ENCODE measurements around the gene PDE6B. TPM values are rescaled to one million over a fixed set of nuclear protein-coding genes. Genes with fewer than 3 reads are reported as not detected.

The PDE6B gene
- total RNA-seq, 1 donor from 2014 or later: 12.2 TPM

GRCh38 chr4:684623-685327, 59.4 kb downstream of the PDE6B start:
- peaks cover 3% of the 10 kb centered on the region for H3K4me1 Mint-ChIP-seq (ENCODE audit: unreplicated experiment)
- no peaks in the 10 kb centered on the region for H3K36me3 Mint-ChIP-seq
- H3K9me3 Mint-ChIP-seq: no peaks in the 10 kb centered on the region
- no peaks in the 10 kb centered on the region for H3K27me3 Mint-ChIP-seq
- no peak for DNase-seq (ENCODE audit: extremely low spot score, unreplicated experiment)
- no peak for TF ChIP-seq CTCF (conservative IDR thresholded peaks at IDR 0.05)
- peak overlapping the region; percentile 1 for H3K4me3 Mint-ChIP-seq
- H3K27ac Mint-ChIP-seq: peak overlapping the region; percentile 20

- peaks cover 3% of the 10 kb centered on the region for H3K4me1 Mint-ChIP-seq (ENCODE audit: unreplicated experiment)
- no peaks in the 10 kb centered on the region for H3K36me3 Mint-ChIP-seq
- H3K4me3 Mint-ChIP-seq: no peak overlapping the region
- no peak overlapping the region for H3K27ac Mint-ChIP-seq
- no peaks in the 10 kb centered on the region for H3K9me3 Mint-ChIP-seq
- TF ChIP-seq CTCF (conservative IDR thresholded peaks at IDR 0.05): no peak
- DNase-seq (ENCODE audit: extremely low spot score, unreplicated experiment): no peak
- no peaks in the 10 kb centered on the region for H3K27me3 Mint-ChIP-seq
These were observed 60.5 kb downstream of the PDE6B start for GRCh38 chr4:685679-686412.

GRCh38 chr4:686413-687040, 61.2 kb downstream of the PDE6B start:
- DNase-seq (ENCODE audit: extremely low spot score, unreplicated experiment): no peak
- Mint-ChIP-seq H3K4me1 (ENCODE audit: unreplicated experiment) (peaks cover 3% of the 10 kb centered on the region), H3K36me3 (no peaks in the 10 kb centered on the region), H3K9me3 (no peaks in the 10 kb centered on the region), H3K27me3 (no peaks in the 10 kb centered on the region), H3K27ac (no peak overlapping the region), H3K4me3 (no peak overlapping the region)
- no peak for TF ChIP-seq CTCF (conservative IDR thresholded peaks at IDR 0.05)

- peak overlapping the region; percentile 54 for H3K4me3 Mint-ChIP-seq
- no peaks in the 10 kb centered on the region for H3K27me3 Mint-ChIP-seq
- H3K4me1 Mint-ChIP-seq (ENCODE audit: unreplicated experiment): peaks cover 3% of the 10 kb centered on the region
- H3K9me3 Mint-ChIP-seq: no peaks in the 10 kb centered on the region
- no peaks in the 10 kb centered on the region for H3K36me3 Mint-ChIP-seq
- peak overlapping the region; percentile 67 for H3K27ac Mint-ChIP-seq
- DNase-seq (ENCODE audit: extremely low spot score, unreplicated experiment): no peak
- no peak for TF ChIP-seq CTCF (conservative IDR thresholded peaks at IDR 0.05)
These were observed 61.9 kb downstream of the PDE6B start for GRCh38 chr4:687048-687970.

All from type B pancreatic cell (in vitro differentiated cells).